ENCODE data around the gene USP47. TPM values are rescaled to one million over a fixed set of nuclear protein-coding genes. Genes with fewer than 3 reads are reported as not detected.

USP47 gene
- total RNA-seq, 1 donor from 2014 or later: 46.1 TPM

DNA sequence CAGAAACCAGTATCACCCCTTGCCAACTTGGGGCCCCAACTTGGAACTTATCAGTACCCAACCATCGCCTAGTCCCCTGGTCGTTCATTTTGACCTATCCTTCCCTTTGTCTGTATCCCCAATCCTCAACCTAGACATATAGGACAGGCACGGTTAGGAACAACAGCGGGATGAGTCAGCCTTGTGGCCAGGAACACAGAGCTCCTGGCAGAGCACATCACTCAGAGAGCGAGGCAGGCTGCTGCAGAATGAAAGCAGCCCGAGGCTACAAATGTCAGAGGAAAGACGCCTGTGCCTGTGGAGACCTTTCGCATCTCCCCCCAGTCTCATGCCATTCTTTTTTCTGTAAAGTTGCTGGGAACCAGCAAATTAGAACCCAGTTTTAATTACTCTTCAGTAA lies 152.1 kb downstream of the USP47 start:
- H3K36me3 Mint-ChIP-seq (ENCODE audit: unreplicated experiment): peaks cover 36% of the 10 kb centered on the region
- peaks cover 91% of the 10 kb centered on the region for H3K4me1 Mint-ChIP-seq (ENCODE audit: unreplicated experiment)
- H3K4me3 Mint-ChIP-seq (ENCODE audit: unreplicated experiment): peak overlapping the region; percentile 8
- H3K9me3 Mint-ChIP-seq (ENCODE audit: unreplicated experiment): no peaks in the 10 kb centered on the region
- TF ChIP-seq, protein P1, sequence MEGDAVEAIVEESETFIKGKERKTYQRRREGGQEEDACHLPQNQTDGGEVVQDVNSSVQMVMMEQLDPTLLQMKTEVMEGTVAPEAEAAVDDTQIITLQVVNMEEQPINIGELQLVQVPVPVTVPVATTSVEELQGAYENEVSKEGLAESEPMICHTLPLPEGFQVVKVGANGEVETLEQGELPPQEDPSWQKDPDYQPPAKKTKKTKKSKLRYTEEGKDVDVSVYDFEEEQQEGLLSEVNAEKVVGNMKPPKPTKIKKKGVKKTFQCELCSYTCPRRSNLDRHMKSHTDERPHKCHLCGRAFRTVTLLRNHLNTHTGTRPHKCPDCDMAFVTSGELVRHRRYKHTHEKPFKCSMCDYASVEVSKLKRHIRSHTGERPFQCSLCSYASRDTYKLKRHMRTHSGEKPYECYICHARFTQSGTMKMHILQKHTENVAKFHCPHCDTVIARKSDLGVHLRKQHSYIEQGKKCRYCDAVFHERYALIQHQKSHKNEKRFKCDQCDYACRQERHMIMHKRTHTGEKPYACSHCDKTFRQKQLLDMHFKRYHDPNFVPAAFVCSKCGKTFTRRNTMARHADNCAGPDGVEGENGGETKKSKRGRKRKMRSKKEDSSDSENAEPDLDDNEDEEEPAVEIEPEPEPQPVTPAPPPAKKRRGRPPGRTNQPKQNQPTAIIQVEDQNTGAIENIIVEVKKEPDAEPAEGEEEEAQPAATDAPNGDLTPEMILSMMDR (IDR thresholded peaks at IDR 0.05): no peak
- peak overlapping the region; percentile 83 for H3K27ac Mint-ChIP-seq (ENCODE audit: unreplicated experiment)
- H3K27me3 Mint-ChIP-seq (ENCODE audit: unreplicated experiment): no peaks in the 10 kb centered on the region
- DNase-seq (ENCODE audit: extremely low spot score, unreplicated experiment): peak; percentile 89

DNA sequence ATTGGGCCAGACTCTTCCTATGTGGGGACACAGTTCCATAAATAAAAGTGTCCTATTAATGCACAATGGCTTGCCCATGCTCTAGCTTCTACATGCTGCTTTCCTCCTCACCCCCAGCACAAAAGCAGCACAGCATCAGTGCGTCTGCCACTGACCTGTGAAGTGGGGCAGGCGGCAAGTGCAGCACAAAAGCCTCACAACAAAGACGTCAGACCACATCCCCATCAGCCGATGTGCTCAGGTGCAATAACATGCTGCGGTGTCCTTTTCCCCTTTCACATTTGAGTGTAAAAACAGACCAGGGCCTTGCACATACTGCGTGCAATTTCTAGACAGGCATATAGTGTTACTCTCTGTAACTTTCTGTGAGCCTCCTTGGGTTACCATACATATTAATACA lies 153.8 kb downstream of the USP47 start:
- peaks cover 36% of the 10 kb centered on the region for H3K36me3 Mint-ChIP-seq (ENCODE audit: unreplicated experiment)
- H3K27me3 Mint-ChIP-seq (ENCODE audit: unreplicated experiment): no peaks in the 10 kb centered on the region
- H3K4me1 Mint-ChIP-seq (ENCODE audit: unreplicated experiment): peaks cover 85% of the 10 kb centered on the region
- H3K4me3 Mint-ChIP-seq (ENCODE audit: unreplicated experiment): no peak overlapping the region
- H3K27ac Mint-ChIP-seq (ENCODE audit: unreplicated experiment): peak overlapping the region; percentile 83
- TF ChIP-seq, protein P1 (IDR thresholded peaks at IDR 0.05): no peak
- H3K9me3 Mint-ChIP-seq (ENCODE audit: unreplicated experiment): no peaks in the 10 kb centered on the region
- DNase-seq (ENCODE audit: extremely low spot score, unreplicated experiment): no peak

DNA sequence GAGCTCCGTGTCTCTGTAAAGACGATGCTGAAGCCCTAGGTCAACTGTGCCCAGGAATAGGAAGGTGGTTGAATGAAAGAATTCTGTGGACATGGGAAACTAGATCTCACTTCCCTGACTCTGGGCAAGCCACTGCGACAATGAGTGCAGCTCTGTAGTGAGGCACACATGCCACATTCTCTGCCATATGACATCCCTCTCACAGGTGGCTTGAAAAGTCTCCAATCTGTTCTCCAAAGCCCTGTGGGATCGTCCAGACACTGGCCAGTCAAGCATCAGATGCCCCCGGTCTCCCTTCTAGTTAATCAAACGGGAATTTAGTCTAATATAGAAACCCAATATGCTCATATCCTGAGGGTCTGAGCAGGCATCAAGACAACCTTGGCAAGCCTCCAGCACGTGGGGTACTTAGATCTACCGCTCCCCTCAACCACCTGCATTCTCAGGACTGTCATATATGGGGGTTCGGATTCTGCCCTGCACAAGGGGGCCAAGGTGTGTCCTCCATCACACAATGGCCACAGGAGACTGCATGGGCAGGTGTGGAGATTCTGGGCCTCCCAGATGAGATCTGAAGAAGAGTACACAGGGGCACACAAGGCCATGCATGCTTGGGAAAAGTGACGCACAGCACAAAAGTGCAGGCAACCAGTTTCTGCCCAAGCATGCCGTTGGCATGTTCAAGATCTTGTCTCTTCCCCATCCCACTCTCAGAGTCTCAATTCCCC lies 154.7 kb downstream of the USP47 start:
- Mint-ChIP-seq H3K27me3 (ENCODE audit: unreplicated experiment) (no peaks in the 10 kb centered on the region), H3K4me3 (ENCODE audit: unreplicated experiment) (no peak overlapping the region), H3K36me3 (ENCODE audit: unreplicated experiment) (peaks cover 38% of the 10 kb centered on the region), H3K27ac (ENCODE audit: unreplicated experiment) (peak overlapping the region; percentile 88), H3K9me3 (ENCODE audit: unreplicated experiment) (no peaks in the 10 kb centered on the region), H3K4me1 (ENCODE audit: unreplicated experiment) (peaks cover 77% of the 10 kb centered on the region)
- no peak for DNase-seq (ENCODE audit: extremely low spot score, unreplicated experiment)
- TF ChIP-seq, protein P1 (IDR thresholded peaks at IDR 0.05): no peak

DNA sequence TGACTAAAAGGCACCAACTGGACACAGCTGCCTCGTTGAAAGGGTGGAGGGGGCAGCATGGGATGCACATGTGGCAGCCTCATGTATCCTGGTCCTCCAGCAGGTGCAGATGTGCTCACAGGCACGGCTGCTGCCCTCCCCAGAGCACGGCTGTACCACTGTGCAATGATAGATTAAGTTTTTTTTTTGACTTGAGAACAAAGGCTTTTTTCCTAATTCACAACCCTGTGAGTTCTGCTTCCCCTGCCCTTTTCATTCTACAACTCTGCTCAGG lies 155.2 kb downstream of the USP47 start:
- Mint-ChIP-seq H3K27me3 (ENCODE audit: unreplicated experiment) (no peaks in the 10 kb centered on the region), H3K36me3 (ENCODE audit: unreplicated experiment) (peaks cover 41% of the 10 kb centered on the region), H3K9me3 (ENCODE audit: unreplicated experiment) (no peaks in the 10 kb centered on the region), H3K4me1 (ENCODE audit: unreplicated experiment) (peaks cover 72% of the 10 kb centered on the region), H3K4me3 (ENCODE audit: unreplicated experiment) (no peak overlapping the region), H3K27ac (ENCODE audit: unreplicated experiment) (peak overlapping the region; percentile 88)
- TF ChIP-seq, protein P1 (IDR thresholded peaks at IDR 0.05): no peak
- no peak for DNase-seq (ENCODE audit: extremely low spot score, unreplicated experiment)

DNA sequence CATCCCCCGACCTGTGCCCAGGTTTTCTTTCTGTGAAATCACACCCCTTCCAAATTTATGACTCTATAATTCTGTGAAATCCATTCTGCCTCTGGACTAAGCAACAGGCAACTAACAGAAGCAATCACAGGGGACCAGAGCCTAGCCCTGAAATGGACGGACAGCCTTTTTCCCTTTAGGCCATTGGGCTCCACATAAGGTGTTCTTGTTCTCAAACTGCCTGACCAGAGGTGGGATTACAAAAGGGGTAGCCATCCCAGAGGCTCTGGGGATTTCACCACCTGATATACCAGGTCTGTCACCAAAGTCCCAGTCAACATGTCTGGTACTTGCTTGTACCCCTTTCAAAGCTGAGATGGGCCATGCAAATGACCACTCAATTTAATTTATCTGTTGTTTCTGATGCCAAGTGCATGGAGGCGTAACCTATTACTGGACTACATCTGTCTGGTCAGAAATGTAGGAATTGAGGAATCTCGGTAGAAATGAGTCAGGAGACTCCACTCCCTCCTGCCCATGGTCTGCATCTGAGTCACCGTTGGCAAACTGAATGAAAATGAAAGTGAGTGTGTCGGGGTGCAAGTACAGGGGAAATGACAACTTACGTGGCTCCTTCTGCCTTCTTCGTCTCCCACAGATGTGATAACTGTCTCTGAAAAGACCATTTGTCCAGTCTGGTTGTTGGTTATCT lies 156.5 kb downstream of the USP47 start:
- TF ChIP-seq, protein P1 (IDR thresholded peaks at IDR 0.05): no peak

More for the DNA sequence above, 156.5 kb downstream of the USP47 start:
- Mint-ChIP-seq H3K4me1 (ENCODE audit: unreplicated experiment) (peaks cover 64% of the 10 kb centered on the region), H3K27me3 (ENCODE audit: unreplicated experiment) (no peaks in the 10 kb centered on the region), H3K9me3 (ENCODE audit: unreplicated experiment) (no peaks in the 10 kb centered on the region), H3K4me3 (ENCODE audit: unreplicated experiment) (peak overlapping the region; percentile 64), H3K27ac (ENCODE audit: unreplicated experiment) (peak overlapping the region; percentile 88), H3K36me3 (ENCODE audit: unreplicated experiment) (peaks cover 51% of the 10 kb centered on the region)
- DNase-seq (ENCODE audit: extremely low spot score, unreplicated experiment): no peak
